IPS-NIHi7 (cell line): ENCODE data around the gene KRT6A.
"Not testable (repeated sequence)": the region's sequence is repeated elsewhere in the genome, so short reads cannot be mapped to it uniquely, and the experiment has no call there.

Source experiments
- DNase-seq: peaks from one replicate; pipeline ENCODE4 v3.0.0; 2012; ENCODE audit warnings: mixed read lengths; ENCODE audit errors: extremely low spot score

Gene KRT6A

DNA sequence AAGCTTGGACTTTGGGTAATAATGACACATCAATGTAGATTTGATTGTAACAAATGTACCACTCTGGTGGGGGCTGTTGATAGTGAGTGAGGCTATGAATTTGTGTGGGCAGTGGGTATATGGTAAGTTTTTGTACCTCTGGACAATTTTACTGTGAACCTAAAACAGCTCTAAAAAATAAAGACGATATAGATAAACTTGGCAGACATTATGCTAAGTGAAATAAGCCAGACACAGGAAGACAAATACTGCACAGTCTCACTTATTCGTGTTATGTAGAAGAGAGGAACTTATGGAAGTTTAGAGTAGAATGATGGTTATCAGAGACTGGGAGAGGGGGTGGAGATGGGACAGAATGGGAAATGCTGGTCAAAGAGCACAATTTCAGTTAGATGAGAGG lies 28.2 kb downstream of the KRT6A start:
- no peak for DNase-seq

DNA sequence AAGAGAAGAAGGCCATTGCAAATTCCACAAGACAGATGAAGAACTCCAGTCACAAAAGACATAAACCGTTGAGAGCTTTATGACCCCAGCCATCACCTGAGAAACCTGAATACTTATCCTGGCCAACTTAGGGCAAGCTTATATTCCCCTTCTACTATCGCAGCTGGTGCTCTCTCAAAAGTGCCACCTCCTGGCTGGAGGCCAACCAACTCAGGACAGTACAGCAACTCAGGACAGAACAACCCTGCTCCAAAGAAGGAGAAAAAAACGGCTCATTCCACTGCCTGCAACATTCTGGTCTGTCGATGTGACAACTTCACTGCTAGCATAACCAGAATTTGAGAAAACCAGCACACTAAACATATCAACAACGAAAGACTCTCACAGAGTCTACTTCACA lies 31.4 kb downstream of the KRT6A start:
- no peak for DNase-seq

DNA sequence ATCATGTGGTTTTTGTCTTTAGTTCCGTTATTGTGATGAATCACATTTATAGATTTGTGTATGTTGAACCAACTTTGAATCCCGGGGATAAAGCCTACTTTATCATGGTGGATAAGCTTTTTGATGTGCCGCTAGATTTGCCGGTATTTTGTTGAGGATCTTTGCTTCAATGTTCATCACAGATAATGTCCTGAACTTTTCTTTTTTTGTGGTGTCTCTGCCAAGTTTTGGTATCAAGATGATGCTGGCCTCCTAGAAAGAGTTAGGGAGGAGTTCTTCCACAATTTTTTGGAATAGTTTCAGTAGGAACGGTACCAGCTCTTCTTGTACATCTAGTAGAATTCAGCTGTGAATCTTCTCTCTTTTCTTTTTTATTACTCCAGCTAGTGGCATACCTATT lies 34.2 kb downstream of the KRT6A start:
- no peak for DNase-seq

DNA sequence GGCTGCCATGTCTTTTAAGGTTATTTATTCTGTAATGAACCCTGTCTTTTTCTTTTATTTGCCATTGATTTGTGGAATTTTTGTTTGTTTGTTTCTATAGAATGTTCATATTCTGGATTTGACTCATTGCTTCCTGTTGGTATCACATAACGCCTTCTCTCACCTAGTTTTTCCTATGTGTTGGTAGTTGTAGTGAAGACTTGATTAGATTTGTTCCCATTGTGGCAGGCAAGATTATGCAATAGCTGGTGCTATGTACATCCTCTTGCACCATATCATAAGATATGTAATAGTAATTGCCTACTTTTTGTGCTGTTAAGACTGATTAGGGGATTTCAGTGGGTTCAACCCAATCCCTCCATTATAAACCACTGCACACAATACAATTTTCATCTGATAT lies 37.2 kb downstream of the KRT6A start:
- no peak for DNase-seq

DNA sequence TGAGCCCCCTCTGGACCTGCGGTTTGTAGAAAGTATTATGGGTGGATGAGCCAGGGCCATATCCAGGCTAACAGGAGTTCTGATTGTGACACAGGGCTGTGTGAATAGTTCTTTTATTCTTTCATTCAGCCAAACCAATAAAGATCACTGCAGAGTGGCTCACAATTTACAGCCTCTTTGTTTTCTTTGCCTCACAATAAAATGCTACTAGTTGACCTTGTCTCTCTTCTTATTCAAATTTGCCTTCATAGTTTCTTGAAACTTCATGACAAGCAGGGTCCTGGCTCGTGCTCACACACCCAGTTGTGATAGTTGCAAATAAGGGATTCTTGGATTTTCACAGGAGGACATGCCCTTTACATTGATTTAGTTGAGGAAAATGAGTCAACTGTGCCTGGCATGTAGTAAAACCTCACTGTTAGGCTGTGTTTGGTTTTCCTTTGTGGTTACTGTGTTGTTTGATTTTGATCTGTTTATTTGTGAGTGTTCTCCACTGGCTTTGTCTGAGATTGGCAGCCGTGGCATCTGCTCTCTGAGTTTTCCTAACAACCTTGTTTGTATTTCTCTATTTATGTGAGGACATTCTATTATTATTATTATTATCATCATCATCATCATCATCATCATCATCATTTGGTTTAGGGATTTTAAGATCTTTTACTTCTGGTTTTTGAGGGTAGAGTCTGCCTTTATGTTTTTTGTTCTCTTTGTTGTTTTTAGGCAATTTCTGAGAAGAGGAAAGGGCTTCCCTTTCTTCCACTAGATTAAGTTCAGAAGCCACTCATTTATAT lies 38.5 kb downstream of the KRT6A start:
- DNase-seq = no peak

DNA sequence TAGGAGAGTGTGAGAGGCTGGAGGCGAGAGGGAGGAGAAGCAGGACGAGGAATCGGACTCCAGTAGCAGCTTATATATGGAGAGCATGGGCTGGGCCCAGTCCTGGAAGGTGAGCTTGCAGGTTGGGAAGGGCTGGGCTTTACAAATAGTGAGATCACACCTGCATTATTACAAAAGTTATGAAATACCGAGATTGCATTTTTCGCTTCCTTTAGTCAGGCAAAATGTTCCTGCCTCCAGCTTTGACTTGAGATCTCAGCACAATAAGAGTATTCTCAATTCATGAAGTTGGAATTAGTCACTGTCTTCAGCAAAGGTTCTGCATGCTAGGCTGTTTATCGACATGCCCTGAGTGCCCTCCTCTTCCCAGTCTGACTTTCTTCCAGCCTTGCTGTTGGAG lies 41.0 kb downstream of the KRT6A start, which contains the start of gene KRT6B:
Gene KRT6B, minus strand, starts transcription at position 46 of the 400 bp plus-strand sequence. CDS start 68 bp downstream, outside the sequence.
- no peak for DNase-seq

DNA sequence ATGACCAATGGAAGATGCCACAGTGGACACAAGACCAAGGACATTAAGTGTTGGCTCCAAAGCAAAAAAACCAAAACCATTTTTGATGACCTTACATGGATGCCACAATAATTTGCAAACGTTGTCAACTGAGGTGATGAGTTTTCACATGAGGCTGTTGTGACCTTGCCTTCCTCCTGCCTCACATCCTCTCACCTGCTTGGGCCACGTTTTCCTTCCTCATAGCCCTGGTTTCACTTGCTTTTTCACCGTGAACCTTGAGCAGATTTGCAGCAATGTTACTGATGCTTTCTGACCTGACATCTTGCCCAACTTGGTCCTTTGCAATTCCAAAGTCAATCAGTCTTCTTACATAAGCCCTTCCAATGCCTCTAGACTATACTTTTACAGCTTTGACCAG lies 44.8 kb downstream of the KRT6A start:
- no peak for DNase-seq

DNA sequence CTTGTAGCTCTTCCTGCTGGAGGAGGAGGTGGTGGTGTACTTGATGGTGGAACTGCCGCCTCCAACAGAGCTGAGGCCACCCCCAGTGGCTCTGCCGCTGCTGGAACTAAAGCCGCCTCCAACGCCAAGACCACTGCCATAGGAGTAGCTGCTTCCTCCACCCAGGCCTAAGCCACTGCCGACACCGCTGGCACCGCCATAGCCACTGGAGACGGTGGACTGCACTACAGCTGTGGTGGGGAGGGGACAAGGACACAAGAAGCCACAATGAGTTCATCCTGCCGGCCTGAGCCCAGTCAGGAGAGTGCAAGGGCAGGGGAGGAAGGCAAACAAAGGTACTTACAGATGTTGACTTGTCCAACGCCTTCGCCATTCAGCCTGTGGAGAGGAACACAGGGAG lies 45.9 kb downstream of the KRT6A start:
- not testable (repeated sequence) for DNase-seq

DNA sequence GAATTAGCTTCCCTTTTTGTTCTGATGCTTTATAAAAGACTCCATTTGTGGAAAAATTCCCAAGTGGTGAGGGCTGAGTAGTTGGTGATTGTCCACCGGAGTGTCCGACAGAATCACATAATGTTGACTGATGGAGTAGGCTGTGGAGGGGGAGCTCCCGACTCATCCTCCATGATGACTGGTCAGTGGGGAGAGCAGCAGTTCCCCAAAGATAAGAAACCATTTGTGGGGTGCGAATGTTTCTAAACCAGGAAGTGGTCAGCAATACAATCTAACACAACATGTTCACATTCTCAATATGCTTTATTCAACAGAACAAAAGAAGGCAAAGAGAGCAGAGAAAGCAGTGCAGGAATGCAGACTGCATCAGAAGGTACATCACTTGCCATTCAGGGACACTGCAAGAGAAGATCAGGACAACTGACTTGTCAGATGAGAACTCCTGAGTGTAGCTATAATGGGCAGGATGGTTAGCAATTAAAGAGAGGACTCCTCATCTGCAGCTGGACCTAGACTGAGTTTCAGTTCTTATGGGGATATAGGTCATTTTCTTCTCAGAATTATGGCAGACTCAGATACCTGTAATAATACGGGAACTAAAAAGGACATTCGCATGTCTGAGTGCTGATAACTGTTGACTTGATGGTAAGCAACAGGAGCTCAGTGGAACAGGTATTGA lies 46.6 kb downstream of the KRT6A start:
- DNase-seq = no peak

DNA sequence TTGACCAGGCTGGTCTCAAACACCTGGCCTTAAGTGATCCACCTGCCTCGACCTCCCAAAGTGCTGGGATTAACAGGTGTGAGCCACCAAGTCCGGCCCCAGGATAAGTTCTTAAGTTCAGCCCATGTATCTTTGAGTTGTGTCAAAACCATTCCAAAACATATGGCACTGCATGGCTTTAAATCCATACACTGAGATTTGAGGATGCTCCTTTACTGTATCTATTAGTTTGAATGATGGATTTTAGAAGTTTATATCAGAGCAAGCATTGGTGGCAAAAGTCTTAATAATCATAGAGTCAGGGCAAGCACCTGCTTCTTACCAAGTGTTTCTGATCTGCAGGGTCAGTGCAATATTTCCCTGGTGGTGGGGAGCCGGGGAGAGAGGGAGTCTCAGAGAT lies 47.2 kb downstream of the KRT6A start:
- DNase-seq = no peak

DNA sequence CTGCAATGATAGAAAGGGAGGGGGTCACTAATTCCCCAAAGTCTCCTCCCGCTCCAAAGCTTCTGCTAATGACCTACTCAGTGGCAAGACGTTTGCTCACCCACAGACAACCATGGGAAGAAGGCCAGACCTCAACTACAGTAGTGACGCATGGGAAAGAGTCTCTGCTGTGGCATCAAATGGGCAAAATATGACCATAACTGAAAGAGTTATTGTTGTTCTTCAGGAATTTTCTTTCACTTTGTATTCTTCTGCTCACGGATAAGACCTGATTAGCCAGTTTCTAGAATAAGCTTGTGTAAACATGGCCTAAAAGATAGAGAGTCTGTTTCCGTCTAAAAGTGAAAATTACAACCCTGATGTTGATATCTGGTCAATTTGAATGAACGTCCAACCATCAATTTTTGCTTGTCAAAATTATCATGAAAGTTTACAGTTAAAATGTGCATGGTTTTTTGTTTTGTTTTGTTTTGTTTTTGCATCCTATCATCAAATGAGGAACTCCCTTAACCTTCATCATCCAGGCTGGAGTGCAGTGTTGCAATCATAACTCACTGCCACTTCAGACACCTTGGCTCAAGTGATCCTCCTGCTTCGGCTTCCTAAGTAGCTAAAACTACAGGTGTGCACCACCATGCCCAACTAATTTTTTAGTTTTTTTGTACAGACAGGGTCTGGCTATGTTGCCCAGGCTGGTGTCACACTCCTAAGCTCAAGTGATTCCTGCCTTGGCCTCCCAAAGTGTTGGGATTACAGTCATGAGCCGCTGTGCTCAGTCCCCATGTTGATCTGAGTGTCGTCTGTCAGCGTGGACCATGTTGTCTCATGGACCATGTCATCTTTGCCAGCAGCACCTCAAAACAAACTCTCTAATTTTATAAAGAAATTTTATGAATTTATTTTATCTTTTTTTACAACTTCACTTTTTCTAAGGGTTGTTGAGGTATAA lies 48.1 kb downstream of the KRT6A start:
- no peak for DNase-seq

DNA sequence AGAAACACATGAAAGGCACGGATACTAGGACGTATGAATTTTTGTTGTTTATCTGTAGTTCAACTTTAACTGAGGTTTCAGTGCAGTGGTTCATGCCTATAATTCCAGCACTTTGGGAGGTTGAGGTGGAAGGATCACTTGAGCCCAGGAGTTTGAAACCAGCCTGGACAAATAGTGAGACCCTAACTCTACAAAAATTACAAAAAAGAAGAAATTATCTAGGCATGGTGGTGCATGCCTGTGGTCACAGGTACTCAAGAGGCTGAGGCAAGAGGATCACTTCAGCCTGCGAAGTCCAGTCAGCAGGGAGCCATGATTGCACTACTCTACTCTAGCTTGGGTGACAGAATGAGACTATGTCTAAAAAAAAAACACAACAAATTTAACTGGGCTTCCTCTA lies 49.1 kb downstream of the KRT6A start:
- DNase-seq = no peak

DNA sequence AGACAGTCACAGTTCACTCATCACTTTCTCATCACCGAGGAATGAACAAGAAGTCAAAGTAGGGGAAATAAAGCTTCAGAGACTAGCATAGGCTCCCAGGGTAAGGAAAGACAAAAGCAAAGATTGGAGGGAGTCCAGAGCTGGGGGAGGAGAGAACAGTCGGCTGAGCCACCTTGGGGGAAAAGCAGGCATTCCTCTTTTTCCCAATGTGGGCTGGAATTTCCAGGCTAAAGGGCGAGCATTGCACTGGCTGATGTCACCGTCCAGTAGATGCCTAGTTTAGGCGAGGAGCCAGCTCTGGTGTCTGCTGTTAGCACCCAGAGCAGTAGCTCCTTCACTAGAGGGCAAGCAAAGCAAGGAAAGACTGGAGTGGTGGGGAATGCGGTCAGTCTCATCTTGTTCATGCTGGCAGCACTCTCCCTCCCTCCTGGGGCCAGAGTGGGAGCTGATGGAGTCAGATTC lies 50.4 kb downstream of the KRT6A start:
- peak; percentile 85 for DNase-seq

DNA sequence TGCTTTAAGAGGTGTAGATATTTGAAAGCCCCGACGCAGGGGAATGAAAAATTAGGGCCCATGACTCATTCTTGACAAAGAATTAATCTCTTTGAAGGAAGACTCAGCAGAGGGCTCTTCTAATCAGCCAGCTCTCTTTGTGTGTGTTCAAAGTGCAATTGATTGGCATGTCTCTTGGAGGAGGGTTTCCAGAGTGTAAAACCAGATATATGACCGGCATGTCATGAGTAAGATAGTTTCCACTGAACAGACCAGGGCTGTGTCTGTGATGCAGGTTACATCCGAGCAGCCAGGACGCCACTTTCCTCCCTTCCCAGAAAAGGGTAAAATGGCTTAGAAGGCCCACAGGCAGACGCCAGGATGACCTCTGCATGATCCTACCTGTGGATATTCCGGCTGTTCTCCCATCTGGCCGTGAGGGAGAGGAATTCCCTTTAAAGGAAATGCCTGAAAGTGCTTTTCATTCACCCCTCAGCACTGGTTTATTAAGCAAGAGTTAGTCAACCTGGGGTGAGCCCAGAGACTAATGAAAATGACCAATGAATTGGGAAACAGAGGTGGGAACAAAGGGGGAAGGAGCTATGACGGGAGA lies 51.6 kb downstream of the KRT6A start:
- DNase-seq = no peak

DNA sequence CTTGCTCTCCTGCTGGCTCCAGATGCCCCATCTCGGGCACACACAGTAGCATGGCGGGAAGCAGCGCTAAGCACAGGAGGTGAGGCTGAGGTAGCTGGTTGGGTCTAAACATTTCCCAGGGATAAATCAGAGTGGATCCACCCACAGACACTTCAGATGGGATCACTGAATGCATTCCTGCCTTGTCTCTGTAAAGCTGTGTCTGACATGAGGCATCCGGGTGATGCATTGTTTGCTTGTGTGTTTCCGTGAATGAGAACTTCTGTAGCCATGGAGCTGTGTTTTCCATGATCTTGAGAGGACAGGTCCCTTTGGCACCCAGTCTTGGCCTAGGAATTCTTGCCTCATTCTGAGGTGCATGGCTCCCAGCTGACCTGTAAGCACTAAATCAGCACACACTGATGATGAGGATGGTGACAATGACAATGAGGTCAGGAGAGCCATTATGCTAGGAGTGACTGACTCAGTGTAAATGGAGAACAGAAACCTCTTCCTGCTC lies 52.2 kb downstream of the KRT6A start:
- DNase-seq = no peak

DNA sequence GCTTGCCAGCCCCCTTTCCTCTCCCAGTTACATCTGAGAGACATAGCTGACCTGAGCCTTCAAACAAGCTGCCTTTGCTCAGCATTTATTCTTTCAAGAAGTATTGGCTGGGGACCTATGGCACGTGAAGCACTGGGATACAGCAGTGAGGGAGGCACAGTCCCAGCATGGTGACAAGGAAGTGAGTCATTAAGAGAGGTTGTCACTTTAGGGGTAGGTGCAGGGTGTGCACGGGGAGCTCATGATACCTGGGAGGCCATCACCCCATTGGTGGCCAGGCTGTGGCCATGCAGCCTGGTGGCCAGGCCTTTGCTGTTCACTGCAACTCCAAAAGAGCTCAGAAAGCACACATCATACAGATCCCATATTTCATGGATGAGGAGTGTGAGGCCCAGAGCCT lies 53.2 kb downstream of the KRT6A start:
- no peak for DNase-seq

DNA sequence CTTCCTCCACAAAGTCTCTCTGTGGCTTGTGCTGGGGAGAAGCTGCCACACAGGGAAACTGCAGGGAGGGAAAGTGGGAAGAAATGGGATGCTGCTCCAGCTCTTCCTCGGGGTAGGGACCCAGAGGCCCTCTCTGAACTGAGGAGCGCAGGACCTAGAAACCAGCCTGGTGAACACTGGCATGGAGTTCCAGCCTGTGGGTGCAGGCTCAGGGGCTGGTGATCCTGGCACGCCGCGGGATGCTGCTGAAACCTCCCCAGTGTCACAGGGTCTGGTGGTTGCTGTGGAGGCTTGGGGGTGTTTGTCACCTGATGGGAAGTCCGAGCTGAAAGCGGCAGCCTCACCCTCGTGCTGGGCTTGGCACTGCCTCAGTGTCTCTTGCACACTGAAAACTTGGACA lies 53.6 kb downstream of the KRT6A start:
- no peak for DNase-seq

DNA sequence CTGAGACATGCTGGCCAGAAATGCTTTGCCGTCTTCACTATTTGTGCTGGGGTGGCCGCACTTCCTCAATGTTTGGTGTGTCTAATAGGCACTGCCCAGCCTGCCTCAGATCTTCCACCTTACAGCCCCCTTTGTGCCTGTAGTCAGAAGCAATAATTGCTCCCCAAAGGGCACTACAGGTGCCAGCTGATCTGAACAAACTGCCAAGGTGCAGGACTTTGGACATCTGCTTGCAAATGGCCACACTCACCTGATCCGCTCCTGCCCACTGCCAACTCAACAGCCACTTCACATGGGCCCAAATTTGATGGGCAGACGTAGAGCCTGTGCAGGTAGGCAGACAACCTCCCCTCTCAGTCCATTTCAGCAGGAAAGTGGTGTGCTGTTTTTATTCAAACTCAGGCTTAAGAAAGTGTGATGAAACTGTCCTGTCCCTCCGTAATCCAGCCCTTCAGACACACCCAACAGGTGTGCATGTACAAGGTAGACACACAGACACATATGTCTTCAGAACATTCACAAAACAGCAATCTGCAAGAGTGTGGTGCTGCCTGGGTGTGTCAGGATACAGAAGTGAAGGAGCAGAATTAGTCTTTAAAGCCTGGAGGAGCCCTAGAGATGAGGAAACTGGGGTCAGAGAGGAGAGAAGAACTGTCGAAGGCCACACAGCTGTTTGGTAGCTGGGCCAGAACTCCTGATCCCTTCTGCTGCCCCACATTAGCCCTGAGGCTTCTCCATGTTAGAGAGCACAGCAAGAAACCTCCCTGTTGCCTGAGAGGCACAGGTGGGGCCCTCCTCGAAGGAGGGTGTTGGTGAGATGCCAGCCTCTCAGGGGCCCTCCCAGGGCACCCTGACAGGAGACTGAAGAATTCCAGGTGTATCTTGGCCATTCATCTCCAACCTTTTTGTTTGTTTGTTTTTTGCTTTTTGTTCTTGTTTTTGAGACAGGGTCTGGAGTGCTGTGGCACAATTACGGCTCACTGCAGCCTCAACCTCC lies 54.5 kb downstream of the KRT6A start:
- DNase-seq = no peak

DNA sequence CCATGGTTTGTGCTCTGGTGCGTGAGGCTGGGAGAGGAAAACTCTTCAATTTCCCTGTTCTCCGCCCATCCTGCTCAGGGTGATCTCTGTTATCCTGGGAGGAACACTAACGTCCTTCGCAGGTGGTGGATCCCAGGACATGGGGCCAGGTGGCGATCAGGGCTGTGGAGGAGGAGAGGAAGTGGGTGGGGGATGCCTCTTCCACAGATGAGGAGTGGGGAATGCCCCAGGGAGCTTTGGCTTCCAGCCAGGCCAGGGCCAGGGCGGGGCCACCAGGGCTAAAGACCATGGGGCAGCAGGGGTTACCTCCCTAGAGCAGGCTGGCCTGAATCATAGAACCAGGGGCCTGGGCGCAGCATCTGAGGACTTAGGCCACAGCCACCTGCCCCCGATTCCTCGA lies 55.5 kb downstream of the KRT6A start:
- no peak for DNase-seq
